RWPE1 (cell line): ENCODE results near the gene ST7.
"Not testable (repeated sequence)": the region's sequence is repeated elsewhere in the genome, so short reads cannot be mapped to it uniquely, and the experiment has no call there.

Experiments used
- CTCF ChIA-PET: fragments of 350-600 bp; sonication (Branson Sonifier 250); formaldehyde crosslinking; extraction: SDS; loops from one replicate; lab custom pipeline; 2021; lab: Yijun Ruan, JAX
- POLR2A ChIA-PET: fragments of 400-600 bp; formaldehyde crosslinking; extraction: SDS; loops from one replicate; lab custom pipeline; 2020; ENCODE audit warnings: antibody characterized with exemption; ENCODE audit not compliant: low non-redundant PET; lab: Yijun Ruan, JAX
- DNase-seq: peaks from one replicate; pipeline ENCODE4 v3.0.0; 2012; ENCODE audit warnings: low spot score
- H3K27ac ChIP-seq: fragments of 450-650 bp; 2 replicates; pipeline ENCODE4 v1.5.1; 2017
- CTCF ChIP-seq: fragments of 450-650 bp; conservative IDR thresholded peaks from 2 replicates; pipeline ENCODE4 v1.5.1; 2017; ENCODE audit warnings: low read depth, mild to moderate bottlenecking

The ST7 gene

GRCh38 chr7:117238472-117238871, 285.2 kb downstream of the ST7 start:
- no peak for TF ChIP-seq CTCF
- CTCF ChIA-PET, result interaction anchor here (0.6 kb wide), 1 partner anchor 100 kb away, joined by 4 read pairs; no protein-coding TSS in a partner anchor
- no peak overlapping the region for H3K27ac ChIP-seq
- DNase-seq, result no peak
- POLR2A ChIA-PET, result no interaction called here

- no peak for DNase-seq
- POLR2A ChIA-PET, result no interaction called here
- no peak overlapping the region for H3K27ac ChIP-seq
- CTCF ChIA-PET, result interaction anchor here (0.5 to 0.6 kb wide), 2 partner anchors 100 to 103 kb away, joined by 3 to 4 read pairs; no protein-coding TSS in a partner anchor
- TF ChIP-seq CTCF, result no peak
Measured at GRCh38 chr7:117238937-117239336, 285.6 kb downstream of the ST7 start.

GRCh38 chr7:117241088-117241487, 287.8 kb downstream of the ST7 start:
- no peak for TF ChIP-seq CTCF
- CTCF ChIA-PET, result no interaction called here
- DNase-seq, result no peak
- POLR2A ChIA-PET, result no interaction called here
- no peak overlapping the region for H3K27ac ChIP-seq

GRCh38 chr7:117243390-117243789, 290.1 kb downstream of the ST7 start:
- ChIA-PET POLR2A (no interaction called here), CTCF (no interaction called here)
- TF ChIP-seq CTCF, result no peak

GRCh38 chr7:117245703-117246102, 292.4 kb downstream of the ST7 start:
- CTCF ChIA-PET, POLR2A ChIA-PET, DNase-seq, H3K27ac ChIP-seq: not testable (repeated sequence)

More at GRCh38 chr7:117243390-117243789, 290.1 kb downstream of the ST7 start:
- no peak overlapping the region for H3K27ac ChIP-seq
- no peak for DNase-seq

- no peak for DNase-seq
- CTCF ChIA-PET, result no interaction called here
- TF ChIP-seq CTCF, result no peak
- H3K27ac ChIP-seq, result no peak overlapping the region
- POLR2A ChIA-PET, result no interaction called here
Measured at GRCh38 chr7:117247809-117248208, 294.5 kb downstream of the ST7 start.

GRCh38 chr7:117248829-117249228, 295.5 kb downstream of the ST7 start:
- ChIA-PET POLR2A (no interaction called here), CTCF (no interaction called here)
- DNase-seq, result no peak
- no peak for TF ChIP-seq CTCF
- no peak overlapping the region for H3K27ac ChIP-seq
